ENCODE measurements around the gene ESR1. TPM values are rescaled to one million over a fixed set of nuclear protein-coding genes. Genes with fewer than 3 reads are reported as not detected.

Gene ESR1
- total and polyA plus RNA-seq, 4 experiments from 2014 or later, result 0.67 to 6.8 (median 2.4) TPM

GRCh38 chr6:151869787-151870186 lies 62.3 kb downstream of the ESR1 start:
- Histone ChIP-seq H3K9me3 (ENCODE audit: control insufficient read depth in 1 of 2, low read length in 2 of 2) (no peaks in the 10 kb centered on the region), H3K36me3 (ENCODE audit: insufficient read depth, low read length) (no peaks in the 10 kb centered on the region), H3K4me3 (ENCODE audit: low read length in 2 of 2) (no peak overlapping the region), H3K27me3 (ENCODE audit: insufficient read depth, low read length) (no peaks in the 10 kb centered on the region), H3K4me1 (ENCODE audit: insufficient read depth, low read length) (no peaks in the 10 kb centered on the region), H3K27ac (ENCODE audit: low read depth, low read length) (no peak overlapping the region)
- no peaks in the 10 kb centered on the region for H3K4me1 Mint-ChIP-seq
- H3K27ac Mint-ChIP-seq, result no peak overlapping the region
- intact Hi-C loops (cut with micrococcal nuclease), result no loop called here
- no peak for DNase-seq
- H3K36me3 Mint-ChIP-seq, result peaks cover 0 to 4% of the 10 kb centered on the region in 2 donors
- ChIA-PET CTCF (ENCODE audit: partially characterized antibody) (no interaction called here), POLR2A (ENCODE audit: partially characterized antibody) (no interaction called here)
- H3K4me3 Mint-ChIP-seq, result no peak overlapping the region
- H3K27me3 Mint-ChIP-seq, result no peaks in the 10 kb centered on the region
- peaks cover 2 to 10% (median 5%) of the 10 kb centered on the region in 8 donors for H3K9me3 Mint-ChIP-seq

- ChIA-PET POLR2A (ENCODE audit: partially characterized antibody) (no interaction called here), CTCF (ENCODE audit: partially characterized antibody) (no interaction called here)
- H3K27ac ChIP-seq (ENCODE audit: low read depth, low read length), result no peak overlapping the region
- no peak for DNase-seq
- H3K4me1 ChIP-seq (ENCODE audit: insufficient read depth, low read length), result no peaks in the 10 kb centered on the region
- intact Hi-C loops (cut with micrococcal nuclease), result no loop called here
- H3K36me3 ChIP-seq (ENCODE audit: insufficient read depth, low read length), result no peaks in the 10 kb centered on the region
- no peak overlapping the region for H3K4me3 Mint-ChIP-seq
- H3K4me1 Mint-ChIP-seq, result no peaks in the 10 kb centered on the region
- no peak overlapping the region for H3K4me3 ChIP-seq (ENCODE audit: low read length in 2 of 2)
- peaks cover 0 to under 1% of the 10 kb centered on the region in 2 donors for H3K36me3 Mint-ChIP-seq
- no peaks in the 10 kb centered on the region for H3K27me3 ChIP-seq (ENCODE audit: insufficient read depth, low read length)
- peaks cover 2 to 6% (median 2%) of the 10 kb centered on the region in 8 donors for H3K9me3 Mint-ChIP-seq
- no peaks in the 10 kb centered on the region for H3K27me3 Mint-ChIP-seq
- H3K27ac Mint-ChIP-seq, result no peak overlapping the region
- H3K9me3 ChIP-seq (ENCODE audit: control insufficient read depth in 1 of 2, low read length in 2 of 2), result no peaks in the 10 kb centered on the region
Measured at GRCh38 chr6:151870375-151870774, 62.9 kb downstream of the ESR1 start.

GRCh38 chr6:151875524-151875923 lies 68.0 kb downstream of the ESR1 start:
- H3K27ac ChIP-seq (ENCODE audit: low read depth, low read length), result no peak overlapping the region
- no peak overlapping the region for H3K4me3 ChIP-seq (ENCODE audit: low read length in 2 of 2)
- ChIA-PET POLR2A (ENCODE audit: partially characterized antibody) (no interaction called here), CTCF (ENCODE audit: partially characterized antibody) (no interaction called here)
- H3K4me1 Mint-ChIP-seq, result peaks cover 0 to 2% (median 0%) of the 10 kb centered on the region in 4 donors
- H3K9me3 ChIP-seq (ENCODE audit: control insufficient read depth in 1 of 2, low read length in 2 of 2), result no peaks in the 10 kb centered on the region
- no peaks in the 10 kb centered on the region for H3K27me3 ChIP-seq (ENCODE audit: insufficient read depth, low read length)
- DNase-seq, result no peak
- H3K9me3 Mint-ChIP-seq, result peaks cover 0 to 4% (median 0%) of the 10 kb centered on the region in 8 donors
- no peaks in the 10 kb centered on the region for H3K4me1 ChIP-seq (ENCODE audit: insufficient read depth, low read length)
- intact Hi-C loops (cut with micrococcal nuclease), result no loop called here
- H3K27me3 Mint-ChIP-seq, result no peaks in the 10 kb centered on the region
- H3K27ac Mint-ChIP-seq, result no peak overlapping the region
- no peaks in the 10 kb centered on the region for H3K36me3 ChIP-seq (ENCODE audit: insufficient read depth, low read length)
- no peaks in the 10 kb centered on the region for H3K36me3 Mint-ChIP-seq
- H3K4me3 Mint-ChIP-seq, result no peak overlapping the region

DNA sequence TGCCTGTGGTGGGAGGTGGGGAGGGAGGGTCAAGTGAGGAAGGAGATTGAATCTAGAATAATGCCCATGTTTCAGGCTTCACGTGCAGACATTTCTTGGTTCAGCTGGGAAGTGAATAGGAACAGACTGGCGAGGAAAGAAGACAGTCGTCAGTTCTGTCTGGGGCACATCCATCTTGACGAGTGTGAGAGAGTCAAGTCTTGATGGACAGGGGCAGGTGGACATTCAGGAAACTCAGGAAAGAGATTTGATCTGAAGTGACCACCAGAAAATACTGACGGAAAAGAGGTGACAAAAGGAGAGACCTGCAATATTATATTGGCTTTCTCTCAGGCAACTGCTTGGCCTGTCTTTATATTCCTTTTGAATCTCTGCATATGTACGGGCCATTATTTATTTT lies 68.6 kb downstream of the ESR1 start:
- no peaks in the 10 kb centered on the region for H3K27me3 ChIP-seq (ENCODE audit: insufficient read depth, low read length)
- CTCF ChIA-PET (ENCODE audit: partially characterized antibody), result no interaction called here
- Mint-ChIP-seq H3K27me3 (no peaks in the 10 kb centered on the region), H3K9me3 (peaks cover 0 to 4% (median 0%) of the 10 kb centered on the region in 8 donors), H3K4me3 (no peak overlapping the region), H3K36me3 (peaks cover 0 to under 1% of the 10 kb centered on the region in 2 donors), H3K27ac (no peak overlapping the region), H3K4me1 (peaks cover 0 to 2% (median 0%) of the 10 kb centered on the region in 4 donors)
- intact Hi-C loops (cut with micrococcal nuclease), result no loop called here
- H3K4me3 ChIP-seq (ENCODE audit: low read length in 2 of 2), result no peak overlapping the region
- no peak for DNase-seq
- H3K9me3 ChIP-seq (ENCODE audit: control insufficient read depth in 1 of 2, low read length in 2 of 2), result no peaks in the 10 kb centered on the region
- no peaks in the 10 kb centered on the region for H3K36me3 ChIP-seq (ENCODE audit: insufficient read depth, low read length)
- H3K4me1 ChIP-seq (ENCODE audit: insufficient read depth, low read length), result no peaks in the 10 kb centered on the region
- POLR2A ChIA-PET (ENCODE audit: partially characterized antibody), result no interaction called here
- H3K27ac ChIP-seq (ENCODE audit: low read depth, low read length), result no peak overlapping the region

- Histone ChIP-seq H3K27ac (ENCODE audit: low read depth, low read length) (no peak overlapping the region), H3K4me3 (ENCODE audit: low read length in 2 of 2) (no peak overlapping the region), H3K36me3 (ENCODE audit: insufficient read depth, low read length) (no peaks in the 10 kb centered on the region), H3K4me1 (ENCODE audit: insufficient read depth, low read length) (no peaks in the 10 kb centered on the region), H3K27me3 (ENCODE audit: insufficient read depth, low read length) (no peaks in the 10 kb centered on the region), H3K9me3 (ENCODE audit: control insufficient read depth in 1 of 2, low read length in 2 of 2) (no peaks in the 10 kb centered on the region)
- POLR2A ChIA-PET (ENCODE audit: partially characterized antibody), result no interaction called here
- Mint-ChIP-seq H3K27me3 (no peaks in the 10 kb centered on the region), H3K4me3 (no peak overlapping the region), H3K4me1 (peaks cover 0 to 2% (median 0%) of the 10 kb centered on the region in 4 donors), H3K27ac (no peak overlapping the region), H3K36me3 (peaks cover 0 to 3% of the 10 kb centered on the region in 2 donors), H3K9me3 (peaks cover 0 to 4% (median 0%) of the 10 kb centered on the region in 8 donors)
- no peak for DNase-seq
- intact Hi-C loops (cut with micrococcal nuclease), result no loop called here
- CTCF ChIA-PET (ENCODE audit: partially characterized antibody), result no interaction called here
Measured at GRCh38 chr6:151877458-151877857, 70.0 kb downstream of the ESR1 start.

DNA sequence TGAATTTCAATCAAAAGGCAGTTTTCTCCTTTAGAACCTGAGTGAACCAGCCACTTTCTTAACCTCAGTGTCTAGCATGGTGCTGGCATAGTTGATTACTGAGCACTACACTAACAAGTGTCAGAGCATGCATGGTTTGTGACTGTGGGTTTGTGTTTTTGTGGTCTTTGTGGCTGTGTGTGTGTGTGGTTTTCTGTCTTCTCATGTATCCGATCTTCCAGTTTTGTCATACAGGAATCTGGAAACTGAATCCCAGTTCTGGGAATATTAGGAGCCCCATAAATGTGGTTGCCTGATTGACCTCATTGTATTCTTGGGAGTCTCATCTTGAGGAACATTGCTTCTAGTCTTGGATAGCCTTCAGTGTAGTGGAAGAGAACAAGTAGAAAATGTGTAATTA lies 73.7 kb downstream of the ESR1 start:
- peaks cover 0 to 3% of the 10 kb centered on the region in 2 donors for H3K36me3 Mint-ChIP-seq
- no peak for DNase-seq
- no peak overlapping the region for H3K4me3 ChIP-seq (ENCODE audit: low read length in 2 of 2)
- no peaks in the 10 kb centered on the region for H3K27me3 ChIP-seq (ENCODE audit: insufficient read depth, low read length)
- no peak overlapping the region for H3K27ac Mint-ChIP-seq
- H3K27me3 Mint-ChIP-seq, result no peaks in the 10 kb centered on the region
- POLR2A ChIA-PET (ENCODE audit: partially characterized antibody), result no interaction called here
- H3K9me3 ChIP-seq (ENCODE audit: control insufficient read depth in 1 of 2, low read length in 2 of 2), result no peaks in the 10 kb centered on the region
- H3K4me3 Mint-ChIP-seq, result no peak overlapping the region
- CTCF ChIA-PET (ENCODE audit: partially characterized antibody), result no interaction called here
- no peaks in the 10 kb centered on the region for H3K4me1 ChIP-seq (ENCODE audit: insufficient read depth, low read length)
- intact Hi-C loops (cut with micrococcal nuclease), result no loop called here
- peaks cover 0 to 2% (median 0%) of the 10 kb centered on the region in 8 donors for H3K9me3 Mint-ChIP-seq
- no peak overlapping the region for H3K27ac ChIP-seq (ENCODE audit: low read depth, low read length)
- H3K36me3 ChIP-seq (ENCODE audit: insufficient read depth, low read length), result no peaks in the 10 kb centered on the region
- no peaks in the 10 kb centered on the region for H3K4me1 Mint-ChIP-seq

DNA sequence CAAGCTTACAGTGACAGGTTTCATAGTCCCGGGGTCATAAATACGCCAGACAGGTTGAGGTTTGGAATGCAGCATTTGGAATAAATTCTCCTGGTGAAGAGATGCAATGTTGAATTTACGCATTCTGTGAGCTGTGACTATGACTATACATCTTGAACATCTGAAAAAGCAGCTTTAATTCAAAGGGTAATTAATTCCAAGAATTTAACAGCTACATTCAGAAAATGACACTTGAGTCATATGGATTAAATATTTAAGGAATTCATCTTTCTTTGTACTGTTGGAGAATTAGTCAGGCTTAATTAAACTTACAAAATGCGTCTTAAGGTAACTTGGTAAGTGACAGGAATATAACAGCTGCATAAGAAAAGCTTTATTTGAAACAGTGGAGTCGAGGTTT lies 74.7 kb downstream of the ESR1 start:
- Mint-ChIP-seq H3K4me3 (no peak overlapping the region), H3K27me3 (no peaks in the 10 kb centered on the region), H3K9me3 (peaks cover 0 to 2% (median 0%) of the 10 kb centered on the region in 8 donors), H3K4me1 (no peaks in the 10 kb centered on the region), H3K36me3 (peaks cover 0 to 3% of the 10 kb centered on the region in 2 donors), H3K27ac (no peak overlapping the region)
- intact Hi-C loops (cut with micrococcal nuclease), result no loop called here
- no peaks in the 10 kb centered on the region for H3K27me3 ChIP-seq (ENCODE audit: insufficient read depth, low read length)
- H3K4me1 ChIP-seq (ENCODE audit: insufficient read depth, low read length), result no peaks in the 10 kb centered on the region
- no peak overlapping the region for H3K27ac ChIP-seq (ENCODE audit: low read depth, low read length)
- CTCF ChIA-PET (ENCODE audit: partially characterized antibody), result no interaction called here
- H3K9me3 ChIP-seq (ENCODE audit: control insufficient read depth in 1 of 2, low read length in 2 of 2), result no peaks in the 10 kb centered on the region
- H3K36me3 ChIP-seq (ENCODE audit: insufficient read depth, low read length), result no peaks in the 10 kb centered on the region
- H3K4me3 ChIP-seq (ENCODE audit: low read length in 2 of 2), result no peak overlapping the region
- POLR2A ChIA-PET (ENCODE audit: partially characterized antibody), result no interaction called here
- DNase-seq, result no peak

- H3K36me3 ChIP-seq (ENCODE audit: insufficient read depth, low read length), result no peaks in the 10 kb centered on the region
- Mint-ChIP-seq H3K4me3 (no peak overlapping the region), H3K27ac (no peak overlapping the region), H3K4me1 (no peaks in the 10 kb centered on the region), H3K36me3 (peaks cover 0 to 3% of the 10 kb centered on the region in 2 donors), H3K27me3 (no peaks in the 10 kb centered on the region), H3K9me3 (peaks cover 0 to 2% (median 0%) of the 10 kb centered on the region in 8 donors)
- no peak overlapping the region for H3K27ac ChIP-seq (ENCODE audit: low read depth, low read length)
- H3K4me1 ChIP-seq (ENCODE audit: insufficient read depth, low read length), result no peaks in the 10 kb centered on the region
- ChIA-PET CTCF (ENCODE audit: partially characterized antibody) (no interaction called here), POLR2A (ENCODE audit: partially characterized antibody) (no interaction called here)
- intact Hi-C loops (cut with micrococcal nuclease), result no loop called here
- H3K27me3 ChIP-seq (ENCODE audit: insufficient read depth, low read length), result no peaks in the 10 kb centered on the region
- no peaks in the 10 kb centered on the region for H3K9me3 ChIP-seq (ENCODE audit: control insufficient read depth in 1 of 2, low read length in 2 of 2)
- H3K4me3 ChIP-seq (ENCODE audit: low read length in 2 of 2), result no peak overlapping the region
- DNase-seq, result no peak
Measured at GRCh38 chr6:151885234-151885633, 77.8 kb downstream of the ESR1 start.
